NCI-H2196 (cell line): ENCODE measurements around the gene ZCCHC24.

ENCODE experiments used
- DNase-seq: peaks from one replicate; lab custom pipeline; 2025; ENCODE audit not compliant: unreplicated experiment; lab: John Stamatoyannopoulos, UW

Gene ZCCHC24

DNA sequence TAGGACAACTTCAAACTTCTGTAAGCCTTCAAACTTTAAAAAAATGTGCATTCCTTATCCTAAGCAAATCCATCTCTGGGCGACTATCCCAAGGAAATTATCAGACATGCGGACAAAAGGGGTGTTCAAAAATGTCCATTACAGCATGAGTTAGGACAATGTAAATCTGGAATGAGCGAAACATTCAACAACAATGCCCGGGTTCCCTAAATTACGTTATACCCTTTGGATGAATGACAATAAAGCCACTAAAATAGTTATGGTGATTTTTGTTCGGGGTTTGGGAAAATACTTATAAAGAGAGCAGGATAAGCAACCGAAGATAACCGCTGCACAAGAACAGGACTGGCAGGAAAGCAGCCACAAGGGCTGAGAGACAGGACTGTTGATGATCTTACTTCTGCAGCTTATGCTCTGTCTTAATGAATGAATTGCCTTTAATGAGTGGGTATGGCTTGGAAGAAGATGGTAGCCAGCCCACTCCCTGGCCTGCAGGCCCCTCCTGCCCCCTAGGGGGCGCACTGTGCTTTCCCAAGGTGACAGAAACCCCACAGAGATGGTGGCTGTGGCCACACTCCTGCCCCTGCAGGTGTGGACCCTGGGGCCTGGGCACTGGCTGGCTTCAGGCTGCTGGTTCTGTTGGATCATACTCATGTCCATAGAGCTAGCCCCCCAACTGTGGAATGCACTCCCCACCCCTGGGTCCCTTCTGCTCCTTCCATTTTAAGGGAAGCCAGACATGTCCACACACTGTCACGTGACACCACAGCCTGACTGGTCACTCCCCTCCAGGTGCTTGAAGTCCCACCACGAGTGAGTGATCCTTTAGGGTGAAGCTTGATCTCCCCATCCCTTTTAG is 45.0 kb downstream of the ZCCHC24 start:
- peak; percentile 2 for DNase-seq

- no peak for DNase-seq
Observed at GRCh38 chr10:79399223-79399831, 46.1 kb downstream of the ZCCHC24 start.

DNA sequence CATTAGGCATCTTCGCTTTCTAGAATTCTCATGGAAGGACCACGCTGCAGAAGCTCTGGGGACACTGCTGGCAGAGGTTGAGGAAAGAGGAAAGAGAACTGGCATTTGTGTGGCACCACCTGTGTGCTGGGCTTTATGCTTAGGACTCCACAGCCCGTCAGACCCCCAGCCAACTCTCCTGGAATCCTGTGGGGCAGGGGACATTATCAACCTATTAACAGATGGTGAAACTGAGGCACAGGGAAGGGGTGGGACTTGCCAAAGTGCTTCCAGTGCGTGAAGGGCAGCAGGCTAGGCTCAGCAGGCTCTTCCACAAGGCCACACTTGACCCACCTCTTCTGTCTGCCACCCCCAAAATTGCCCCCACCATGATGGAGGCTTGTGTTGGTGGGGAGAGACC is 46.8 kb downstream of the ZCCHC24 start:
- no peak for DNase-seq

- no peak for DNase-seq
Observed at GRCh38 chr10:79397575-79398303, 47.7 kb downstream of the ZCCHC24 start.

DNA sequence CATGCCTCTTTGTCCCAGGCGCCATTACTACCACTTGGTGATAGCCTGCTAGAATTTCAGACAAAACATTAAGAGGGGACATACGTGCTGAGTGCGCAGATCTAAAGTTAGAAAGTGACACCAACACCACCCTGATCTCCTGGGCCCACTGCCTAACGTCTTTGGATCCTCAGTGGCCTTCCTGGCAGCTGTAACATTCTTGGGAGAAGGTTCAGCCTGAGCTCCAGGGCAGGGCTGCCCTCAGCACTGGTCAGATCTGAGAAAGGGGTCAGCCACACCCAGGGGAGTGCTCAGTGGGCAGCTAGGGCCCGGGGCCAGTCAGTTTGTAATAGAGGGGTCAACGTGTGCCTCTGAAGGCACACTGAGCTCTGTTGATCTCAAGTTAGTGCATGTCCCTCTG is 48.4 kb downstream of the ZCCHC24 start:
- DNase-seq = no peak

DNA sequence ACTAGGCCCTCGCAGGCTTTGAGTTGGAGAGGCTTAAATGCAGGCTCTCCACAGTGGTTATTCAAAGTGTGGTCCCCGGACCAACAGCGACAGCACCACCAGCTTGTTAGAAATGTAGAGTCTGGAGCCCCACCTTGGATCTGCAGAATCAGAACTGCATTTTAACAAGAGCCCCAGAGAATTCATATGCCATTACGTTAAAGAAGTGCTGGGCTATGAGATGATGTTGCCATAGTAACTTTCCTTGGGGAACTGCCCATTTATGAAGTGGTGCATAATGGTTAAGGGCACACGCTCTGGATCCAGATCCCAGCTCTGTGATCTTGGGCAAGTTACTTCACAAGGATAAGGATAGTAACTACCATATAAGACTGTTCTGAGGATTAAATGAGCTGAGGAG is 48.9 kb downstream of the ZCCHC24 start:
- DNase-seq = no peak

GRCh38 chr10:79394664-79395063 is 50.8 kb downstream of the ZCCHC24 start:
- DNase-seq = no peak

DNA sequence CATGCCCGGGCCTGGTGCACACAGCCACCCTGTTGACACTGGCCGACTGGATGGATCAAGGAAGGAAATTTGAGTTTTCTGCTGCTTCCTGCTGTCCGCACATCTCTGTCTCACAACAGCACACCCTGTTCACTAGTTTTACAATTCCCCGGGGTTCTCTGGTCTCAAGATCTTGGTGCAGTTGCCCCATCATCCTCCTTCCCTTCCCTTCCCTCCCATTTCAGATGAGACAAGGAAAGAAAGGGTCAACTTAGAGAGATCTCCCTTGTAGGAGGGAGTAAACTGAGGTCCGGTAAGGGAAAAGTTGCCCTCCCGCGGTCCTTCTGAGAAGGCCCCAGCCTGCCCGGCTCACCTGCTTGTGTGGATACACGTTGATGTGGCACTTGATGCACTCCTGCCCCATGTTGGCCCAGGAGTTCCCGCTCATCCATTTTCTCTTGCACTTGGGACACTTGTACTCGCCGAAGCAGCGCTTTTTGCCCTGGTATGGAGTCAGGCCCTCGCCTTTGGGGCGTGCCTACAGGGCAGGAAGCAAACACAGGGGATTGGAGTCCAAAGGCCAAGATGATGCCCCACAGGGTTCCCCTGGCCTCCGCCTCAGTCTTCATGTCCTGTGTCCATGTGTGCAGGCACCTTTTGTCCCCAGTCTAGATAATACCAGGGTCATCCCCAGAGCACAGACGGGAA is 51.4 kb downstream of the ZCCHC24 start:
- DNase-seq = no peak

DNA sequence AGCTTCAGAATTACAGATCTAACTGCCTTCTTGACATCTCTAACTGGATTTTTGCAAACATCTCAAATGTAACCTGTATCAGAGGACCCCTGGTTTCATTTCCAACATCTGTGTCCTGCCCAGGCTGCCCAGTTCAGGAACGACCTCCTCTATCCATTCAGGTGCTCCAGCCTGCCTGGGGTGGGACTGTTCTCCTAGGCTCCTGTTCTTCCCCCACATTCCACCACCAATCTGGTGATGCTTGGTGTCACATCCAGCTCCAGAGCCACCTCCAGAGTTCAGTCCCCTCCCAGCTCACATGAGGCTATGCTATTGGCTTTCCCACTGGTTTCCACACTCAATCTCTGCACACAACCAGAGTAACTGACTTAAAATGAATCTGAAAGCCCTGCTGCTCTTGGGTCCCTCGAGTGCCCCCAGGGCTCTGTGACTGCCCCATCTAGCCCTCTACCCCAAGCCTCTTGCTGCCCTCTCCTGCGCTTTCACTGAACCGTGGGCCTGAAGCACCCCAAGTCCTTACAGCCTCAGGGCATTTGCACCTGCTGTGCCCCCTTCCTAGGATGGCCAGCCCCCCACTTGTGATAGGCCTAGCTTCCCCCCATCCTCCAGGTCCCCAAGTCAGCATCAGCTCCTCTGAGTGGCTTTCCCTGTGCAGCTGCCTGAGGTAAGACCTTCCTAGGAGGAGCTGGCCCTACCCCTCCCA is 52.1 kb downstream of the ZCCHC24 start:
- no peak for DNase-seq

- DNase-seq = no peak
Observed at GRCh38 chr10:79392506-79393176, 52.8 kb downstream of the ZCCHC24 start.

- DNase-seq = no peak
Observed at GRCh38 chr10:79392020-79392398, 53.4 kb downstream of the ZCCHC24 start.

GRCh38 chr10:79391231-79392019 is 54.0 kb downstream of the ZCCHC24 start:
- no peak for DNase-seq

- no peak for DNase-seq
Observed at GRCh38 chr10:79390551-79391229, 54.7 kb downstream of the ZCCHC24 start.

DNA sequence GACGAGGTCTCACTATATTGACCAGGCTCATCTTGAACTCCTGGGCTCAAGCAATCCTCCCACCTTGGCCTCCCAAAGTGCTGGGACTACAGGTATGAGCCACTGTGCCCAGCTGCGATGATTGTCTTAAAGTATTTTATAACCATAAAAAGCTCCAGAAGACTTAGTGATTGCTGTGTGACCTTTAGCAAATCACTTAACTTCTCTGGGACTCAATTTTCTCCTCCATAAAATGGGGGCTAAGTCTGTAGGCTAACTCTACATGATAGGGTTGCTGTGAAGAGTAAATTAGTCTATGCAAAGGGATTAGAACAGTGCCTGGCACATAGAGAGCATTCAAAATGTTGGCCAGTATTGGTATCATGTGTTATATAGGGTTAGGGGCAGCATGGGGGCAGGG is 55.4 kb downstream of the ZCCHC24 start:
- no peak for DNase-seq

- no peak for DNase-seq
Observed at GRCh38 chr10:79387974-79388850, 57.2 kb downstream of the ZCCHC24 start.

DNA sequence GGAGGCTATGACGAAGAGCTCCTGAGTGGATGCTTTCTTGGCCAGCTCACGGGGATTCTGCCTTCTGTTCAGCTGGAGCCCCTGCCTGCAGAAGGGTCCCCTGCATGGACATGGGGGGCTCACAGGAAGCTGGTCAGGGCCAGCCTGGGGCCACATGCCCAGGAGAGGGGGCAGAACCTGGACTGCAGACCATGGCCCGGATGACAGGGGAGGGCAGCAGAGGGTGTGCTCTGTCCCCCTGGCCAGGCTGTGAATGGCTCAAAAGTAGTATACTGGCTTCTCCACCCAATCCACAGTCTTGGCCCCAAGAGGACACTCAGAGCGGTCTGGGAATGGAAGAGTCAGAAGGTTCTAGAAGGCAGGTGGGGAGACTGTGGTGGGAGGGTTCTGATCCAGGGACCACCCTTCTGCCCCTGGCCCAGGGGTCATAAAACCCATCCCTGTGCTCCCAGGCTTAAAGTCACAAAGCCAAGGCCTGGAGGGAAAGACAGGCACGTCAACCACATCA is 57.9 kb downstream of the ZCCHC24 start:
- no peak for DNase-seq

DNA sequence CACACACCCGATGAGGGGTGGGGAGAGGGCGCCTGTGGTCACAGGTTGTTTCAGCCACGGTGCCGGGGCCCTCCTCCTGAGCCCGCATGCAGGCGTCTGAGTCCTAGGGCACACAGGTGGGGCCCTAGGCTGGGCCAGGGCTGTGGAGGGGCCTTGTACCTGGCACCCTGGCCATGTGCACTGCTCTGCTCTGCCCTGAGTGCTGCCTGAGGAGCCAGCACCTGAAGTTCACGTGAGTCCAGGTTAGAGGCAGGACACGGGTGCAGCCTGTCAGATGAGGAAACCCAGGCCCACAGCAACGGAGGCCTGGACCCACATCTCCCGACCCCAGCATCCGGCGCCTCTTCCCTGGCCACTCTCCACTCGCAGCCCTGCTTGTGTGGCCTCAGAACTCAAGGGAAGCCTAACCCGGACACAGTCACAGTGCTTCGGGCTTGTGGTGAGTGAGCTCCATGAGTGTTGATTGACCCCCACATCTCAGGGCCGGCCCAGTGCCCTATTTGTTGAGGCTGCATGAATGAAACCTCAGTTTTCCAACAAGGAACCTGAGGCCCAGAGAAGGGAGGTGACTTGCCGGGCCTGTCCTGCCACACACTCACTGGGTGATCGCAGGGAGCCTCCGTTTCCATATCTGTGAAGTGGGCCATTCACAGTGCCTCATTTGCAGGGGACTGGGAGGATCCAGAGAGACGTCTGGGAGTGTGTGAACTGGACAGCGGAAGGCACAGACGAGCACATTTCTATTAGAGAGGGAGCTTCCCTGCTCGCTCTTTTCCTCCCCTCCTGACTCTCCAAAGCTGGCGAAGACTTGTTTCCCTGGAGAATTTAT is 58.6 kb downstream of the ZCCHC24 start:
- no peak for DNase-seq
